Measurements from ENCODE around the gene FLRT1.

The FLRT1 gene

GRCh38 chr11:64026575-64027205, 9.0 kb upstream of the FLRT1 start:
- H3K9ac ChIP-seq (ENCODE audit: low read depth, low read length), result no peak overlapping the region
- H3K36me3 ChIP-seq (ENCODE audit: insufficient read depth, low read length), result no peaks in the 10 kb centered on the region
- no peak overlapping the region for H3K27ac ChIP-seq (ENCODE audit: low read depth, low read length)
- H3K4me1 ChIP-seq (ENCODE audit: insufficient read depth, low read length), result peaks cover 46% of the 10 kb centered on the region
- H3K4me3 ChIP-seq (ENCODE audit: low read length), result no peak overlapping the region
- peaks cover 31% of the 10 kb centered on the region for H3K27me3 ChIP-seq (ENCODE audit: insufficient read depth, low read length)
- WGBS, result 92% methylated on average over 7 of the region's 7 CpGs
- no peaks in the 10 kb centered on the region for H3K9me3 ChIP-seq (ENCODE audit: insufficient read depth, low read depth, low read length)

DNA sequence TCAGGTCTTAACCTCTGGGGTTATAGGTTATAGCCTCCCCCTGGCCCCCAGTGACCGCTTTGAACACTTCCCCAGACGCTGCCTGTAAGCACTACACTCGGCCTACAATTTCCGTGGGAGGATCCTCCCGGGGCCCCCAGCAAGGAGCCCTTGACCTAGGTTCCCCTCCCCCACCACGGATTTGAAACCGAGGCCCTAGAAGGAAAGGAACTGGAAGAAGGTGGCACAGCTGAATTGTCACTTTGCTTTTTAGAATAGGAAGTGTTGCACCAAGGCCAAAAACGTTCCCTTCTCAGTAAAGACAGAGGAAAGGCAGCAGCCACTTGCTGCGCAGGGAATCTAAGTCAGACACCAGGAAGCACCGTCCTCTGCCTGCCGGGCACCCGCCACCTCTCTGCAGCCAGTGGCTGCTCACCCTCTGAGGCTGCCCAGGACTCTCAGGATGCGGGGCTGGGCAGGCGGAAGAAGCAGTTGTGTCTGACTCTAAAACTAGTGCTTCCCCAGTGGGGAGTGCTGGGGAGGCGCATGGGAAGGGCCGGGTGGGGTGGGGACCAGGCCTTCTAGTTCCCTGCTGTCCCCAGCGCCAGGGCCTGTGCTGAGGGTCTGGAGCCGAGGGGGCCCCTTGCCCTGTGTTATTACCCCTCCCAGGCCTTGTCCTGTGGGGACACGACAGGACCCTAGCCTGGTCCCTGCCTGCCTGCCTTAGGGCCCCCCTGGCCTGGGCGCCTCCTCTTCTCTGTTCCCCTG, 7.9 kb upstream of the FLRT1 start:
- 47% methylated on average over 19 of the region's 20 CpGs for WGBS
- Histone ChIP-seq H3K9ac (ENCODE audit: low read depth, low read length) (no peak overlapping the region), H3K27ac (ENCODE audit: low read depth, low read length) (peak overlapping the region; percentile 34; the same call in 1 of the 2 replicates), H3K36me3 (ENCODE audit: insufficient read depth, low read length) (no peaks in the 10 kb centered on the region), H3K4me1 (ENCODE audit: insufficient read depth, low read length) (peaks cover 38% of the 10 kb centered on the region), H3K9me3 (ENCODE audit: insufficient read depth, low read depth, low read length) (no peaks in the 10 kb centered on the region), H3K27me3 (ENCODE audit: insufficient read depth, low read length) (peaks cover 42% of the 10 kb centered on the region), H3K4me3 (ENCODE audit: low read length) (no peak overlapping the region)

DNA sequence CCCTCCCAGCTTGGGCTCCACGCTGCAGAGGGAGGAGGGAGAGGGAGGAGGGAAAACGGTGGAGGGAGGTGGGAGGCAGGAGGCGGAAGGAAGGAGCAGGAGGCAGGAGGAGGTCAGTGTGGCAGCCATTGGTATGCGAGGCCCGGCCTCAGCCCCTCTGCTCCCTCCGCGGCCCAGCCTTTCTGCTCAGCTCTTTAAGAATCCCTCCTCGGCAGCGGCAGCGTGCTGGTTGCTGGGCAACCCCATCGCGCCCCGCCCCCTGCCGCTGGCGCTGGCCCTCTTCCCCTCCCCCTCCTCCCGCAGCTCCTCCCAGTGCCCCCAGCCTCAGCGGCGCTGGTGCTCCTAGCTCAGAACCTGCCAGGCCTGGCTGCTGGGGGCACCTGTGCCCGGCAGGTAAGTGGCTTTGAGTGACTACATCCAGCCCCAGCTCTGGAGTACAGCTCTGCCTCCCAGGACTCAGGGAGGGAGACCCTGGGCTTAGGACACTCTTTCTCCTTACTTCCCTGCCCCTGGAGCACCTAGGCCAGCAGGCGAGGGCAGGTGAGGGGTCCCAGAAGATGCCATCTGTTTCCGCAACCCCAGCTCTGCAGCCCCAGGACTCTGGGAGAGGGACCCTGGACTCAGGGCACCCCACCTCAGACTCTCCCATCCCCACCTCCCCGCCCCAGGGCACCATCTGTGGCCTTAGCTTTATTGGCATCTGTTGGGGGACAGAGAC, 7.2 kb upstream of the FLRT1 start:
- H3K36me3 ChIP-seq (ENCODE audit: insufficient read depth, low read length), result no peaks in the 10 kb centered on the region
- H3K4me3 ChIP-seq (ENCODE audit: low read length), result no peak overlapping the region
- peak overlapping the region; percentile 34; the same call in 1 of the 2 replicates for H3K27ac ChIP-seq (ENCODE audit: low read depth, low read length)
- no peak overlapping the region for H3K9ac ChIP-seq (ENCODE audit: low read depth, low read length)
- peaks cover 38% of the 10 kb centered on the region for H3K4me1 ChIP-seq (ENCODE audit: insufficient read depth, low read length)
- no peaks in the 10 kb centered on the region for H3K9me3 ChIP-seq (ENCODE audit: insufficient read depth, low read depth, low read length)
- H3K27me3 ChIP-seq (ENCODE audit: insufficient read depth, low read length), result peaks cover 47% of the 10 kb centered on the region
- WGBS, result 14% methylated on average over 22 of the region's 22 CpGs

DNA sequence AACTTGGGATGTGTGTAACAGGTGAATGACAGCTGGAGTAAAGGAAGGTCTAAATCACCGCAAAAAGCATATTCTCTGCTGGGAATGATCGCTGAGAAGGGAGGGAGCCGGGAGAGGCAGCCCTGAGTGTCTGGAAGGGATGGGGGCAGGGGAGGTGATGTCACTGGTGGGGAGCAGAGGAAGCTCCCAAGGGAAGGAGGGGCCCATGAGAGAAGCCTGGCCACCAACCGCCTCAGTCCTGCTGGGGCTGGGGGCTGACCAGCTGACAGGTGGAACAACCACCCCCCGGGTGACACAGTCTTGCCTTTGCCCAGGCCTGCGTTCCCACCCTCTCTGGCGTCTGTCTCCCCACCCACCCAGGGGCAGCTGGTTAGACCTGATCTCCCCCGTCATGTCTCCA, 6.0 kb upstream of the FLRT1 start:
- Histone ChIP-seq H3K36me3 (ENCODE audit: insufficient read depth, low read length) (no peaks in the 10 kb centered on the region), H3K27ac (ENCODE audit: low read depth, low read length) (no peak overlapping the region), H3K4me3 (ENCODE audit: low read length) (no peak overlapping the region), H3K9ac (ENCODE audit: low read depth, low read length) (no peak overlapping the region), H3K27me3 (ENCODE audit: insufficient read depth, low read length) (peaks cover 59% of the 10 kb centered on the region), H3K9me3 (ENCODE audit: insufficient read depth, low read depth, low read length) (no peaks in the 10 kb centered on the region), H3K4me1 (ENCODE audit: insufficient read depth, low read length) (peaks cover 35% of the 10 kb centered on the region)
- 56% methylated on average over 8 of the region's 8 CpGs for WGBS

DNA sequence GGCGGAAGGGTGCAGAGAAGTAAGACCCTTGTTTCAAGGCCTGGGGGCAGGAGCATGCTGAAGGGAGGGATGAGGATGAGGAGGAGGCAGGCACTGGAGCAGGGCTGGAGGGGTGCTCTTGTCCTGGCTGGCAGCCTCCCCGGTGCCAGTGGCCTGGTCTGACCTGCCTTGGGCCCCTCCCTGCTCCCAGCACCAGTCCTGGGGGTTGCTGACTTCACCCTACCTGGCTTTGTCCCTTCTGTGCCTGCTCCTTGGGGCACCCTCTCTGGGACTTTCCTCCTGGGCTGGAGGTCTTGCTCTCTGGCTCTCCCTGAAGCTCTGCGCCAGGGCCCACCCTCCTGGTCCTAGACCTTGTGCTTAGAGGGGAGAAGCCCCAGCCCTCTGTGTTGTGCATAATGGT, 4.7 kb upstream of the FLRT1 start:
- Histone ChIP-seq H3K27me3 (ENCODE audit: insufficient read depth, low read length) (peaks cover 69% of the 10 kb centered on the region), H3K4me3 (ENCODE audit: low read length) (no peak overlapping the region), H3K9me3 (ENCODE audit: insufficient read depth, low read depth, low read length) (no peaks in the 10 kb centered on the region), H3K36me3 (ENCODE audit: insufficient read depth, low read length) (no peaks in the 10 kb centered on the region), H3K27ac (ENCODE audit: low read depth, low read length) (no peak overlapping the region), H3K9ac (ENCODE audit: low read depth, low read length) (no peak overlapping the region), H3K4me1 (ENCODE audit: insufficient read depth, low read length) (peaks cover 27% of the 10 kb centered on the region)
- WGBS, result 86% methylated on average over 3 of the region's 3 CpGs

GRCh38 chr11:64032050-64032449, 3.7 kb upstream of the FLRT1 start:
- H3K36me3 ChIP-seq (ENCODE audit: insufficient read depth, low read length), result no peaks in the 10 kb centered on the region
- 93% methylated on average over 4 of the region's 4 CpGs for WGBS
- no peak overlapping the region for H3K27ac ChIP-seq (ENCODE audit: low read depth, low read length)
- peaks cover 28% of the 10 kb centered on the region for H3K4me1 ChIP-seq (ENCODE audit: insufficient read depth, low read length)
- no peak overlapping the region for H3K4me3 ChIP-seq (ENCODE audit: low read length)
- no peak overlapping the region for H3K9ac ChIP-seq (ENCODE audit: low read depth, low read length)
- H3K27me3 ChIP-seq (ENCODE audit: insufficient read depth, low read length), result peaks cover 79% of the 10 kb centered on the region
- H3K9me3 ChIP-seq (ENCODE audit: insufficient read depth, low read depth, low read length), result no peaks in the 10 kb centered on the region

- H3K27me3 ChIP-seq (ENCODE audit: insufficient read depth, low read length), result peaks cover 94% of the 10 kb centered on the region
- H3K9me3 ChIP-seq (ENCODE audit: insufficient read depth, low read depth, low read length), result no peaks in the 10 kb centered on the region
- H3K4me3 ChIP-seq (ENCODE audit: low read length), result no peak overlapping the region
- H3K9ac ChIP-seq (ENCODE audit: low read depth, low read length), result no peak overlapping the region
- no peaks in the 10 kb centered on the region for H3K36me3 ChIP-seq (ENCODE audit: insufficient read depth, low read length)
- H3K27ac ChIP-seq (ENCODE audit: low read depth, low read length), result no peak overlapping the region
- H3K4me1 ChIP-seq (ENCODE audit: insufficient read depth, low read length), result peaks cover 9% of the 10 kb centered on the region; the same call in 1 of the 2 replicates
- WGBS, result 39% methylated on average over 9 of the region's 9 CpGs
Measured at GRCh38 chr11:64034411-64034811, 1.3 kb upstream of the FLRT1 start.

DNA sequence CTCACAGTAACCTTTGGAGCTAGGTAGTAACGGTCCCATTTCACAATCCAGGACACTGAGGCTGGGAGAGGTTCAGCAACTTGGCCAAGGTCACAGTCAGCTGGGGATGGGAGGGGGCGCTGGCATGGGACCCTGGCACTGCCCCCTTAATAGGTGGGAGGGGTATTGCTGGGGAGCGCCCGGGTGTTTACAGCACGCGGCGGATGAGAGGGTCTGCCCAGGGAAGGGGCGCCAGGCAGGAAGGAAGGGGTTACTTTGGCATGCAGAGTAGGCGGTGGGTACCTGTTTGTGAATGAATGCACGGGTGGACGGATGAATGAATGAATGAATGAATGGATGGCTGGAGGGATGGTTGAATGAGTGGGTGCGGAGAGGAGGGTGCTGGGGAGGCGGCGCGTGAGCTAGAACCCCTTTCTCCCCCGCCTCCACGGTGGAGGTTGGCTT, 628 bp upstream of the FLRT1 start:
- no peak overlapping the region for H3K27ac ChIP-seq (ENCODE audit: low read depth, low read length)
- no peaks in the 10 kb centered on the region for H3K36me3 ChIP-seq (ENCODE audit: insufficient read depth, low read length)
- H3K9me3 ChIP-seq (ENCODE audit: insufficient read depth, low read depth, low read length), result no peaks in the 10 kb centered on the region
- peaks cover 4% of the 10 kb centered on the region; the same call in 1 of the 2 replicates for H3K4me1 ChIP-seq (ENCODE audit: insufficient read depth, low read length)
- H3K27me3 ChIP-seq (ENCODE audit: insufficient read depth, low read length), result peaks cover 94% of the 10 kb centered on the region
- no peak overlapping the region for H3K9ac ChIP-seq (ENCODE audit: low read depth, low read length)
- WGBS, result 32% methylated on average over 17 of the region's 17 CpGs
- peak overlapping the region; percentile 26 for H3K4me3 ChIP-seq (ENCODE audit: low read length)

DNA sequence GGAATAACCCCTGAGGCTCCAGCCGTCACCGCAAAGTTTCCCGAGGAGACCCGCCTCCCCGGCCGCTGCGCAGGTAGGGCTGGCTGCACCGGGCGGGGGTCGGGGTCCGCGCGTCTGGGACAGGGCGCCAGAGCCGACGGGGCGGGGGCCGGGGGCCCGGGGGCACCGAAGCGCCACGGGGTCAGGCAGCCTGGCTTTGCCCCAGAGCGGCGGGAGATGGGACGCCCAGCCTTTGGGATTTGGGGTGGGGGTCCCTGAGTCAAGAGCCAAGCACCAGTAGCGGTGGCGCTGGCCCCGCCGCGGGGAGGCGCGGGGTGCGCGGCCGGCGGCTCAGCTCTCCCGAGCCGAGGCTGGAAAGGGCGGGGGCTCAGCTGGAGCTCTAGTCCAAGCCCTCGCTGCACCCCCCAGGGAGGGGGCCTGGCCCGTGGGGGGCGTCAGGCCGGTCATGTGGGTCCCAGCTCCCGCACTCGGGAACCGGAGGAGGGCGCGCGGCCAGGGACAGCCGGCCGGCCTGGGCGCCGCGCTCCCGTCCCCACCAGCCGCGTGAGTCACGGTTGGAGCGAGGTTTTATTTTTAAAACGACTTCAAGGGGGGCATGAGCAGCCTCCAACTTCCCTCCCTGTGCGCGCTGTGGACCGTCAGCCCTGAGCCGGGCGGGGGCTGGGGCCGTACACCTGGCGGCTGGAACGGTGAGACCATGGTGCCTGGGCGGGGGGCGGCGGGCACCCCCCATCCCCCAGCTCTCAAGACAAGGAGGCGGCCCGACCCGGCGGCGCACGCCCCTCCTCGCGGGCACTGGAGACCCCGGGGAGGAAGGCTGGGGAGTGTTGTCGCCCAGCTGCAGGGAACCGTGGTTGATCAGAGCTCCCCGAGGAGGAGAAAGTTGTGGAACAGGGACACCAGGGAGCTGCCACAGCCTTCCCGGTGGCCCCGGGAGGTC, 626 bp downstream of the FLRT1 start:
- peak overlapping the region; percentile 21; the same call in 1 of the 2 replicates for H3K9ac ChIP-seq (ENCODE audit: low read depth, low read length)
- no peaks in the 10 kb centered on the region for H3K36me3 ChIP-seq (ENCODE audit: insufficient read depth, low read length)
- peak overlapping the region; percentile 52 for H3K4me3 ChIP-seq (ENCODE audit: low read length)
- no peaks in the 10 kb centered on the region for H3K9me3 ChIP-seq (ENCODE audit: insufficient read depth, low read depth, low read length)
- H3K27ac ChIP-seq (ENCODE audit: low read depth, low read length), result no peak overlapping the region
- H3K4me1 ChIP-seq (ENCODE audit: insufficient read depth, low read length), result peaks cover 4% of the 10 kb centered on the region; the same call in 1 of the 2 replicates
- peaks cover 87% of the 10 kb centered on the region for H3K27me3 ChIP-seq (ENCODE audit: insufficient read depth, low read length)
- WGBS, result 1% methylated on average over 83 of the region's 85 CpGs

- Histone ChIP-seq H3K27me3 (ENCODE audit: insufficient read depth, low read length) (peaks cover 79% of the 10 kb centered on the region), H3K9ac (ENCODE audit: low read depth, low read length) (no peak overlapping the region), H3K27ac (ENCODE audit: low read depth, low read length) (no peak overlapping the region), H3K4me1 (ENCODE audit: insufficient read depth, low read length) (peaks cover 4% of the 10 kb centered on the region; the same call in 1 of the 2 replicates), H3K9me3 (ENCODE audit: insufficient read depth, low read depth, low read length) (no peaks in the 10 kb centered on the region), H3K4me3 (ENCODE audit: low read length) (peak overlapping the region; percentile 52), H3K36me3 (ENCODE audit: insufficient read depth, low read length) (no peaks in the 10 kb centered on the region)
- 29% methylated on average over 18 of the region's 23 CpGs for whole genome bisulfite sequencing
Measured at GRCh38 chr11:64037027-64037634, 1.4 kb downstream of the FLRT1 start.
